Thymus (tissue), 14 donors: Measurements from ENCODE around the gene RRAS. TPM values are rescaled to one million over a fixed set of nuclear protein-coding genes. Genes with fewer than 3 reads are reported as not detected.

Source experiments
- DNase-seq, 9 donors: peaks; one replicate each; pipeline ENCODE4 v3.0.0-alpha.2; 2013; ENCODE audit warnings: low spot score in 9 of 9, low read depth in 6 of 9, missing footprints in 1 of 9
- H3K27ac ChIP-seq, 2 donors: one replicate each; pipeline ENCODE4 v1.5.1; 2013; ENCODE audit warnings: control low read depth in 1 of 2, low read depth in 1 of 2, low read length in 1 of 2, mild to moderate bottlenecking in 1 of 2, moderate library complexity in 1 of 2
- H3K27me3 ChIP-seq, 2 donors: one replicate each; pipeline ENCODE4 v1.5.1; 2013; ENCODE audit warnings: low read length in 1 of 2; ENCODE audit not compliant: control insufficient read depth in 2 of 2, insufficient read depth in 1 of 2
- H3K36me3 ChIP-seq, 2 donors: one replicate each; pipeline ENCODE4 v1.5.1; 2013; ENCODE audit warnings: low read length in 1 of 2, mild to moderate bottlenecking in 1 of 2, moderate library complexity in 1 of 2; ENCODE audit not compliant: control insufficient read depth in 2 of 2, insufficient read depth in 2 of 2
- H3K4me1 ChIP-seq, 2 donors: one replicate each; pipeline ENCODE4 v1.5.1; 2013; ENCODE audit warnings: low read length in 2 of 2; ENCODE audit not compliant: control insufficient read depth in 2 of 2, insufficient read depth in 2 of 2
- H3K4me3 ChIP-seq, 2 donors: one replicate each; pipeline ENCODE4 v1.5.1; 2013; ENCODE audit warnings: low read length in 2 of 2, control low read depth in 1 of 2, mild to moderate bottlenecking in 1 of 2
- H3K9me3 ChIP-seq, 2 donors: one replicate each; pipeline ENCODE4 v1.5.1; 2013; ENCODE audit warnings: low read length in 1 of 2, mild to moderate bottlenecking in 1 of 2; ENCODE audit not compliant: control insufficient read depth in 2 of 2, insufficient read depth in 1 of 2
- WGBS: extraction: QIAGEN DNeasy Blood & Tissue Kit; methylation state at CpG from one replicate; pipeline ENCODE4 v1.1.7; 2013; 5-methylcytosine and 5-hydroxymethylcytosine counted together
- long read RNA-seq, 10 donors: transcript quantifications; one replicate each; lab custom pipeline, GENCODE V29; 2026
- polyA plus RNA-seq: library from polyadenylated mRNA; stranded (reverse); fragments of 200-250 nt; gene quantifications from one replicate; pipeline ENCODE4 v1.2.3, GENCODE V29; 2013
- total RNA-seq: library from RNA; stranded (reverse); fragments of 120-200 nt; gene quantifications from one replicate; pipeline ENCODE4 v1.2.4, GENCODE V29; 2013
- donor health status: healthy.

The RRAS gene
- total RNA-seq (12.7 TPM), polyA plus RNA-seq (60.9 TPM)
- long read RNA-seq, donor 1: 0 reads
- long read RNA-seq, donor 2, transcript RRAS-201 (6 exons, 1,044 nt): major isoform, 36 of 36 reads
- long read RNA-seq, donor 2, partial matches to known transcripts: 0 of 36 reads
- long read RNA-seq, donor 2, other reads (novel, unspliced or antisense): 0 of 36 reads
- long read RNA-seq, donor 3, transcript RRAS-201 (6 exons, 1,044 nt): major isoform, 16 of 16 reads
- long read RNA-seq, donor 3, partial matches to known transcripts: 0 of 16 reads
- long read RNA-seq, donor 3, other reads (novel, unspliced or antisense): 0 of 16 reads
- long read RNA-seq, donor 4, transcript RRAS-201 (6 exons, 1,044 nt): major isoform, 8 of 29 reads
- long read RNA-seq, donor 4, partial matches to known transcripts: 21 of 29 reads
- long read RNA-seq, donor 4, other reads (novel, unspliced or antisense): 0 of 29 reads
- long read RNA-seq, donor 5, transcript RRAS-201 (6 exons, 1,044 nt): major isoform, 18 of 31 reads
- long read RNA-seq, donor 5, partial matches to known transcripts: 13 of 31 reads
- long read RNA-seq, donor 5, other reads (novel, unspliced or antisense): 0 of 31 reads
- long read RNA-seq, donor 6, transcript RRAS-201 (6 exons, 1,044 nt): major isoform, 20 of 20 reads
- long read RNA-seq, donor 6, partial matches to known transcripts: 0 of 20 reads
- long read RNA-seq, donor 6, other reads (novel, unspliced or antisense): 0 of 20 reads
- long read RNA-seq, donor 7, transcript RRAS-201 (6 exons, 1,044 nt): major isoform, 8 of 8 reads
- long read RNA-seq, donor 7, partial matches to known transcripts: 0 of 8 reads
- long read RNA-seq, donor 7, other reads (novel, unspliced or antisense): 0 of 8 reads
- long read RNA-seq, donor 8, transcript RRAS-201 (6 exons, 1,044 nt): major isoform, 7 of 7 reads
- long read RNA-seq, donor 8, partial matches to known transcripts: 0 of 7 reads
- long read RNA-seq, donor 8, other reads (novel, unspliced or antisense): 0 of 7 reads
- long read RNA-seq, donor 9, partial matches to known transcripts: 0 of 4 reads
- long read RNA-seq, donor 9, other reads (novel, unspliced or antisense): 0 of 4 reads
- long read RNA-seq, donor 10, transcript RRAS-201 (6 exons, 1,044 nt): major isoform, 16 of 16 reads
- long read RNA-seq, donor 10, partial matches to known transcripts: 0 of 16 reads
- long read RNA-seq, donor 10, other reads (novel, unspliced or antisense): 0 of 16 reads

DNA sequence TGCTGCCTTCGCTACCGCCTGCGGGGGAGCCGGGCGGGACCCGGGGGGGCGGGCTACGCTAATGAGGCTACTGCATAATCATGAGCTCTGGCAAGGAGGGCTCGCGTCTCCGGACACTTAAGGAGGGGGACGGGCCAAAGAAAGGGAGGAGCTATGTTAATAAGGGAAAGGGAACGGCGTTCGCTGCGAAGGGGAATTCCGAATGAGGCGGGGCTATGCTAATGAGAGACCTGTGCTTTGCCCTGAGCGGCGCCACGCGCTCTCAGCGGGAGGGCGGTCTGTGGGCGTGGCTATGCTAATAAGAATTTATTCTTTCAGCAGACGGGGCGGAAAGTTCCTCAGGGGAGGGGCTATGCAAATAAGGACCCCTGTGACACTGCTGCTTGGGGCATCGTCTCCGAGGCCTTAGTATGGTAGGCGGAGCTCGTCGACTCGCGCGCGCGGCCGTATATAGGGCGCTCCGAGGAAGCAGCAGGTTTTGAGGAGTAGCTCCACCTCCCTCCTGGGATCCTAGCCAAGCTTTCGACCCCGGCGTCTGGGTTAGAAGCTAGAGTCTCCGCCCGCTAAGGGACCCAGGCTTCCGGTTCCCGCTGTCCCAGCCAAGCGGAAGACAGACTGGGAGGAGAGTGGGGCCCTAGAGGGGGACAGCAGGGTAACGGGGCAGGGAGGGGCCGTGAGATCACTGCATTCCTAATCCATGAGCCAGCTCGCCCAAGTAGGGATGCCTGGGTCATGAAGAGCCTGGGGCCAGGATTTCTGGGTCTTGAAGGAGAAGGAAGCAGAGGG is at the start of gene RRAS:
Gene RRAS (minus strand): TSS at position 31 of the 786 bp plus-strand sequence. CDS start 45 bp downstream, outside the sequence.
- Histone ChIP-seq H3K27ac (peak within 1 kb of the TSS; percentile 88 to 93), H3K4me3 (peak within 1 kb of the TSS; percentile 57 to 66), H3K36me3 (peaks cover 5 to 11% of the 10 kb centered on the region in 2 donors), H3K9me3 (no peaks in the 10 kb centered on the region), H3K27me3 (peaks cover 7 to 44% of the 10 kb centered on the region in 2 donors), H3K4me1 (peaks cover 16 to 51% of the 10 kb centered on the region in 2 donors)
- under 1% methylated on average over 51 of the region's 51 CpGs for WGBS
- peak; percentile 97 to 100 (median 99) for DNase-seq

DNA sequence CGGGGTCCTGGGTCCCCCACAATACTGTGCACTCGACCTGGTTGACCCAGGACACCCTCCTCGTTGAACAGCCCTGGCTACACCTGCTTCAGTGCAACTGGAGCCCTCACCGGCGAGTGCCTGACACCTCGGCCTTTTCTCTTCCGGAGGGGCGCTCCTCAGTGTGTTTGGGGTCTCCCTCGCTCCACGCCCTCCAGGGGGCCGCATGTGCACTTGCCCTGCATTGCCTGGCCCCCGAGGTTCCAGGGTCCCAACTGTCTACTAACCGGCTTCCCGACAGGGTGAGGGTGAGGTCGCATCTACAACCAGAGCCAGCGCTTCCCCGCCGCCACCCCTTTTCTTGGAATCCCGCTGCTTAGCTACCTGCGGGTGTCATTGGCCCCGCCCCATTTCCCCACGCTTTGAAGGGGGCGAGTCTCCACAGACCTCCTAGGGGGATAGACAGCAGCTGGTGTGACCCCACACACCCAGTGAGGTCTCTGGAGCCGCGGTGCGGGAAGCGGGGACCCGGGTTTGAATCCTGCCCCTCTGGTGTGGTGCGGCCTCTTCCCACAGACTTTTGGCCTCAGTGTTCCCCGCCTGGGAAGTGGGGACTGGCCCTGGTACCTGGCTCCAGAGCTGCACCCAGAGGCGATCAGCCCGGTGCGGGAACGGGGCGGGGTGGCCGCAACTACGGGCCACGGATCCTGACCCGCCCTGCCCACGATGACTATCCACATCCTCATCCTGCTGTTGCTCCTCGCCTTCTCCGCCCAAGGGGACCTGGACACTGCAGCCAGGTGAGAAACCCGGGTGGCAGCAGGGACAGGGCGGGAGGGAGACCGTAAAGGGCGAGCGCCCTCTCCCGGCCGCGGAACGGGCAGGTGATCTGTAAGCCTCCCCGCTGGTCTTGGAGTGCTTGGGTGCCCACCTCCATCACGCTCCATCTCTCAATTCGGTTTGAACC is 49.5 kb upstream of the RRAS start, which contains the start of gene ADM5:
Gene ADM5 (plus strand): TSS at position 462 of the 946 bp plus-strand sequence. CDS start 244 bp downstream, at position 706.
- H3K9me3 ChIP-seq: peaks cover 0 to 20% of the 10 kb centered on the region in 2 donors
- H3K27ac ChIP-seq: no peak within 1 kb of the TSS
- peaks cover 25 to 36% of the 10 kb centered on the region in 2 donors for H3K36me3 ChIP-seq
- H3K4me1 ChIP-seq: peaks cover 4 to 15% of the 10 kb centered on the region in 2 donors
- DNase-seq: no peak
- H3K27me3 ChIP-seq: peaks cover 23 to 49% of the 10 kb centered on the region in 2 donors
- 57% methylated on average over 54 of the region's 54 CpGs for WGBS
- peak within 1 kb of the TSS in 1 of 2 donors; percentile 10 for H3K4me3 ChIP-seq

DNA sequence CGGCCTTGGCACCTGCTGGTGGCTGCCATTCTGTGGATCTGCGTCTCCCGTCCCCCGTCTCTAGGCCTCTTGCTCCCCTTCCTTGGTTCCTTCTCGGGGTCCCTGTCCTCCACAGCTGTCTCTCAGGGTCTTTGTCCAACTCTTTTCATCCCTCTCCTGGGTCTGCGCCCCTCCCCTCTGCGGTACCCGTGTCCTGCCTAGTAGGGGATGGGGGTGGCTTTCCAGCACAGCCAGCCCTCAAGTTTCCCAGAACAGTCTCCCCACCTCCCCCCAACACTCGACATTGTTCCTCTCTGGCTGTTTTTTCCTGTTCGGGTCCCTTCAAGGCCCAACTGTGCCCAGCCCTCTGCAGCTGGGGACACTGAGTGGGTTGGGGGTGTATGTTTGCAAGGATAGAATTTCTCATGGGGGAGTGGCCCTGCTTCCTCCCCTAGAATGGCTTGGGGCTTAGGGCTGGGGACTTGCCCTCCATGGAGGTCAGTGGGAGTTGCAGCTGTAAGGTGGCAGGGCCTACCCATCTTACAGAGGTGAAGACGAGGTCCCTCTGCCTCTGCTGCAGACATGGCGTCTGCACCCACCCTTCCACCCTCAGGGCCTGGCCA is 48.7 kb upstream of the RRAS start:
- H3K27me3 ChIP-seq: peaks cover 23 to 49% of the 10 kb centered on the region in 2 donors
- H3K9me3 ChIP-seq: peaks cover 0 to 20% of the 10 kb centered on the region in 2 donors
- H3K4me1 ChIP-seq: peaks cover 4 to 15% of the 10 kb centered on the region in 2 donors
- 92% methylated on average over 12 of the region's 12 CpGs for WGBS
- H3K36me3 ChIP-seq: peaks cover 33 to 43% of the 10 kb centered on the region in 2 donors
- no peak overlapping the region for H3K27ac ChIP-seq
- H3K4me3 ChIP-seq: no peak overlapping the region
- DNase-seq: no peak

DNA sequence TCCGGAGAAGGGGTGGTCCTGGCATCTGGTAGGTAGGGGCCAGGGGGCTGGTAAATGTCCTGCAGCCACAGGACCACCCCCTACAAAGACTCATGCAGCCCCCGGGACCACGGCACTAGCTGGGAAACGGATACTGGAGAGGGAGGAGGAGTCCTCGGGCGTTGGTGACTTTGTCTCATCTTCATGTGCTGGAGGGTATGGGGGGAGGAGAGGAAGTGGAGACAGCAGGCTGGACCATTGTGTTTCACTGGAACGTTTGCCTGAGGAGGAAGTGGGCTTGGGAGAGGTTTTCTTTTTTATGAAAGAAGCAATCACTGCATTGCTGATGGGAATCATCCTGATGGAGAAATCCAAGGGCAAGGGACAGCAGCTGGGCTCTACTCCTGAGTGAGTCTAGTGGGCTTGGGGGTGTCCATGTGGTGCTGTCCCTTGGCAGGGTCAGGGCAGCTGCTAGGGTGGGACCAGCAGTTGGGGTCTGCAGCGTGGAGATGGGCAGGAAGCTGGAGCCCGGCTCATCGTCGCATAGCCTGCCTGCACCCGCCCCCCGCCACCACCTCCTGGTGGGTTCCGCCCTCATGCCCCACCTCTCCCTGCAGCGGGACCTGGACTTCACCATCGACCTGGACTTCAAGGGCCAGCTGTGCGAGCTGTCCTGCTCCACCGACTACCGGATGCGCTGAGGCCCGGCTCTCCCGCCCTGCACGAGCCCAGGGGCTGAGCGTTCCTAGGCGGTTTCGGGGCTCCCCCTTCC is 47.8 kb upstream of the RRAS start:
- peaks cover 4 to 15% of the 10 kb centered on the region in 2 donors for H3K4me1 ChIP-seq
- no peak overlapping the region for H3K4me3 ChIP-seq
- H3K27ac ChIP-seq: no peak overlapping the region
- no peak for DNase-seq
- peaks cover 0 to 20% of the 10 kb centered on the region in 2 donors for H3K9me3 ChIP-seq
- H3K36me3 ChIP-seq: peaks cover 39 to 45% of the 10 kb centered on the region in 2 donors
- WGBS: 88% methylated on average over 26 of the region's 26 CpGs
- H3K27me3 ChIP-seq: peaks cover 23 to 42% of the 10 kb centered on the region in 2 donors

DNA sequence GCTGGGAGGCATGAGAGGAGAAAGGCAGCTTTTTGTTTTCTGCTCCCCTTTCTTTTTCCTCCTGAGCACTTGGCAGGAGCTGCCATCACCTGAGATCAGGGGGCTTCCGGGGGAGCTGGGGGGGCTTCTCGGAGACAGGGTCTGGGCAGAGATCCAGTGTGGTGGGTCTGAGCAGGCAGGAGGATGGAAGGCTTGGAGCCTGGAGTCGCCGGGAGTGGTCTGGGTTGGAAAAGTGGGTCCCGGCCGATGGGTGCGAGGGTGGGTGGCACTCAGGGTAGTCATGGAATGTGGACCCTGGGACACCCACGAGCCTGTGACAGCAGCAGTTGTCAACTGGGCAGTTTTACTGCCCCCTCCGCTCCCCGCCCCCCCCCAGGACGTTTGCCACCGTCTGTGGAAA is 47.2 kb upstream of the RRAS start:
- peaks cover 4 to 15% of the 10 kb centered on the region in 2 donors for H3K4me1 ChIP-seq
- no peak for DNase-seq
- H3K27ac ChIP-seq: no peak overlapping the region
- WGBS: 84% methylated on average over 12 of the region's 12 CpGs
- peaks cover 45 to 48% of the 10 kb centered on the region in 2 donors for H3K36me3 ChIP-seq
- peaks cover 0 to 20% of the 10 kb centered on the region in 2 donors for H3K9me3 ChIP-seq
- H3K4me3 ChIP-seq: no peak overlapping the region
- H3K27me3 ChIP-seq: peaks cover 21 to 37% of the 10 kb centered on the region in 2 donors

DNA sequence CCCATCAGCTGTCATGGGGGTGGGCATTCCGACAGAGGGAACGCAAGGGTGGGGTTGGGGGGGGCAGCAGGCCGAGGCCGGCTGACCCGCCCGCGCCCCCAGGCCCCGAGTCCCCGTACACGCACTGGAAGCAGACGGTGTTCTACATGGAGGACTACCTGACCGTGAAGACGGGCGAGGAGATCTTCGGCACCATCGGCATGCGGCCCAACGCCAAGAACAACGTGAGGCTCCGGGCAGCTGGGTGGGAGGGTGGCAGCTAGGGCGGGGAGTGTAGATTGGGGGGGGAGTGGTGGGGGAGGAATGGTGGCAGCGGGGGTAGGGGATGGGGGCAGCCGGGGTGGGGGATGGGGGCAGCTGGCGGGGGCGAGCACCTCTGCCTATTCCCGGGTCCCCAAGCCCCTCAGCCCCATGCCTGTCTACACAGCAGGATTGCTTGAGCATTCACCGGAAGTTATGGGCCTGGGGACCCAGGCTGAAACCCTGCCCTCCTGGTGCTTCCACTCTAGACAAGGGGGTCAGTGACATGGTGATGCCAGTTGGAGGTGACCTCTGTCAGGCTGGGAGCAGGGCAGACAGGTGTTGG is 46.7 kb upstream of the RRAS start:
- peaks cover 19 to 31% of the 10 kb centered on the region in 2 donors for H3K27me3 ChIP-seq

More for the DNA sequence above, 46.7 kb upstream of the RRAS start:
- H3K4me3 ChIP-seq: no peak overlapping the region
- H3K36me3 ChIP-seq: peaks cover 50 to 54% of the 10 kb centered on the region in 2 donors
- DNase-seq: no peak
- H3K27ac ChIP-seq: no peak overlapping the region
- H3K9me3 ChIP-seq: peaks cover 0 to 19% of the 10 kb centered on the region in 2 donors
- WGBS: 96% methylated on average over 27 of the region's 27 CpGs
- H3K4me1 ChIP-seq: peaks cover 4 to 12% of the 10 kb centered on the region in 2 donors
